Uterus (tissue), 2 donors: Measurements from ENCODE around the gene XIST.

Experiments
- POLR2A ChIP-seq, 2 donors: fragments of 450-650 bp; IDR thresholded peaks; one replicate each; pipeline ENCODE4 v1.6.1; 2016; ENCODE audit warnings: antibody characterized with exemption in 2 of 2, mild to moderate bottlenecking in 1 of 2, moderate library complexity in 1 of 2
- TF ChIP-seq, protein P1 (sequence below), 4 experiments: fragments of 200-600 bp in 2 of 4; fragments of 450-650 bp in 2 of 4; sonication (generic) in 2 of 4; IDR thresholded peaks; one replicate each; pipeline ENCODE4 v1.5.1; 2016 to 2019; ENCODE audit warnings: antibody characterized with exemption in 4 of 4, mild to moderate bottlenecking in 2 of 4, moderate library complexity in 1 of 4

DNA sequence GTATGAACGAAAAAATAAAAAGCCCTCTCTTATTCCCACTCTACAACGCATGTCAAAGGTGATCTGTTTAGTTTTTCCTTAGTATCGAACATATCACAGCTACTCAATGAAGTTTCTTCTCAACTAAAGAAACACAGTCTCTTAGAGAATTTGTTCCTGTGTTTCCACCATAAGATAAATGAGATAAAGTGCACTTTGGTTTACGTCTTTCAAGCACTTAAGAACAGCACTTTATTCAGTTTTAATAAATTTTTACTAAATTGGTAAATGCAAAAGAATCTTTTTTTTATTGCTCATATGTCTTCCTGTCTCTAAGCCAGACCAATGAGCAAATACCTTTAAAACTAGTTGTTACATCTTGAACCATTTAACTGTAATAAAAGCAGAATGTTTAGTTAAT is 29.7 kb downstream of the XIST start:
- TF ChIP-seq, protein P1, sequence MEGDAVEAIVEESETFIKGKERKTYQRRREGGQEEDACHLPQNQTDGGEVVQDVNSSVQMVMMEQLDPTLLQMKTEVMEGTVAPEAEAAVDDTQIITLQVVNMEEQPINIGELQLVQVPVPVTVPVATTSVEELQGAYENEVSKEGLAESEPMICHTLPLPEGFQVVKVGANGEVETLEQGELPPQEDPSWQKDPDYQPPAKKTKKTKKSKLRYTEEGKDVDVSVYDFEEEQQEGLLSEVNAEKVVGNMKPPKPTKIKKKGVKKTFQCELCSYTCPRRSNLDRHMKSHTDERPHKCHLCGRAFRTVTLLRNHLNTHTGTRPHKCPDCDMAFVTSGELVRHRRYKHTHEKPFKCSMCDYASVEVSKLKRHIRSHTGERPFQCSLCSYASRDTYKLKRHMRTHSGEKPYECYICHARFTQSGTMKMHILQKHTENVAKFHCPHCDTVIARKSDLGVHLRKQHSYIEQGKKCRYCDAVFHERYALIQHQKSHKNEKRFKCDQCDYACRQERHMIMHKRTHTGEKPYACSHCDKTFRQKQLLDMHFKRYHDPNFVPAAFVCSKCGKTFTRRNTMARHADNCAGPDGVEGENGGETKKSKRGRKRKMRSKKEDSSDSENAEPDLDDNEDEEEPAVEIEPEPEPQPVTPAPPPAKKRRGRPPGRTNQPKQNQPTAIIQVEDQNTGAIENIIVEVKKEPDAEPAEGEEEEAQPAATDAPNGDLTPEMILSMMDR (IDR thresholded peaks at IDR 0.05), result no peak
- no peak for TF ChIP-seq POLR2A (IDR thresholded peaks at IDR 0.05)
